SK-N-MC (cell line): ENCODE results near the gene FAM107B.

ENCODE experiments used
- EZH2 ChIP-seq: fragments of 200-600 bp; sonication (generic); IDR thresholded peaks from one replicate; pipeline ENCODE4 v1.6.1; 2017; ENCODE audit warnings: antibody characterized with exemption
- FOXP2 ChIP-seq: optimal IDR thresholded peaks from 2 replicates; pipeline ENCODE3; 2011; ENCODE audit warnings: mild to moderate bottlenecking, moderate library complexity; ENCODE audit not compliant: insufficient read depth; ENCODE audit errors: extremely low read length, control extremely low read depth
- POLR2AphosphoS5 ChIP-seq: IDR thresholded peaks from 2 replicates; pipeline ENCODE4 v1.6.1; 2012; ENCODE audit warnings: mild to moderate bottlenecking, low read depth, low read length, borderline replicate concordance

- TF ChIP-seq EZH2 (no peak), FOXP2 (no peak), POLR2AphosphoS5 (no peak)
Observed at GRCh38 chr10:14623931-14624330, 150.8 kb downstream of the FAM107B start.
